Stimulated activated CD8-positive, alpha-beta memory T cell treated with anti-CD3 and anti-CD28 coated beads, Interleukin-7, amount 100 ng/mL, for 48 hours (primary cell): ENCODE data around the gene SMC4.

Experiments
- DNase-seq, 2 donors: peaks; one replicate each; pipeline ENCODE4 v3.0.0-alpha.2; 2020; ENCODE audit warnings: low read depth in 1 of 2; ENCODE audit errors: extremely low read depth in 1 of 2

The SMC4 gene

GRCh38 chr3:160394009-160394392 is 5.4 kb upstream of the SMC4 start:
- no peak for DNase-seq

GRCh38 chr3:160395297-160395696 is 4.2 kb upstream of the SMC4 start:
- DNase-seq = no peak

GRCh38 chr3:160398820-160399124 is 678 bp upstream of the SMC4 start:
- no peak for DNase-seq

GRCh38 chr3:160400030-160400701 is 716 bp downstream of the SMC4 start:
- no peak for DNase-seq

GRCh38 chr3:160400702-160401150 is 1.3 kb downstream of the SMC4 start:
- peak in 1 of 2 donors; percentile 1 for DNase-seq

GRCh38 chr3:160401291-160402095 is 2.0 kb downstream of the SMC4 start:
- no peak for DNase-seq

GRCh38 chr3:160402221-160403027 is 3.0 kb downstream of the SMC4 start:
- DNase-seq = no peak

GRCh38 chr3:160403028-160403545 is 3.6 kb downstream of the SMC4 start:
- no peak for DNase-seq

- DNase-seq = no peak
Observed at GRCh38 chr3:160403796-160404470, 4.5 kb downstream of the SMC4 start.

- no peak for DNase-seq
Observed at GRCh38 chr3:160409812-160410610, 10.6 kb downstream of the SMC4 start.

- no peak for DNase-seq
Observed at GRCh38 chr3:160412477-160412876, 13.0 kb downstream of the SMC4 start.

GRCh38 chr3:160413613-160414248 is 14.3 kb downstream of the SMC4 start:
- DNase-seq = peak; percentile 13 to 29

GRCh38 chr3:160417311-160417710 is 17.9 kb downstream of the SMC4 start:
- no peak for DNase-seq

- no peak for DNase-seq
Observed at GRCh38 chr3:160427832-160428424, 28.5 kb downstream of the SMC4 start.

GRCh38 chr3:160434071-160434470 is 34.6 kb downstream of the SMC4 start:
- no peak for DNase-seq

GRCh38 chr3:160435095-160435494 is 35.6 kb downstream of the SMC4 start:
- DNase-seq = no peak

GRCh38 chr3:160435747-160436146 is 36.3 kb downstream of the SMC4 start:
- DNase-seq = no peak

- no peak for DNase-seq
Observed at GRCh38 chr3:160437083-160437455, 37.6 kb downstream of the SMC4 start.

- DNase-seq = no peak
Observed at GRCh38 chr3:160440687-160441086, 41.2 kb downstream of the SMC4 start.
